Body of pancreas (tissue), 4 donors: ENCODE data around the gene SLC19A1.

Source experiments
- CTCF ChIP-seq, 7 experiments: fragments of 450-650 bp in 4 of 7; fragments of 200-600 bp in 3 of 7; sonication (generic) in 3 of 7; IDR thresholded peaks; one replicate each; pipeline ENCODE4 v1.5.1; 2016 to 2019; ENCODE audit warnings: antibody characterized with exemption in 7 of 7
- POLR2A ChIP-seq, 3 donors: fragments of 450-650 bp; IDR thresholded peaks; one replicate each; pipeline ENCODE4 v1.6.1; 2016; ENCODE audit warnings: antibody characterized with exemption in 3 of 3, mild to moderate bottlenecking in 2 of 3

- TF ChIP-seq POLR2A (IDR thresholded peaks at IDR 0.05) (no peak), CTCF (IDR thresholded peaks at IDR 0.05) (no peak)
Observed at GRCh38 chr21:45536301-45537081, 5.7 kb downstream of the SLC19A1 start.
